ENCODE results near the gene SRXN1.

SRXN1 gene

GRCh38 chr20:602111-602970, 50.7 kb downstream of the SRXN1 start:
- no peak for DNase-seq

DNA sequence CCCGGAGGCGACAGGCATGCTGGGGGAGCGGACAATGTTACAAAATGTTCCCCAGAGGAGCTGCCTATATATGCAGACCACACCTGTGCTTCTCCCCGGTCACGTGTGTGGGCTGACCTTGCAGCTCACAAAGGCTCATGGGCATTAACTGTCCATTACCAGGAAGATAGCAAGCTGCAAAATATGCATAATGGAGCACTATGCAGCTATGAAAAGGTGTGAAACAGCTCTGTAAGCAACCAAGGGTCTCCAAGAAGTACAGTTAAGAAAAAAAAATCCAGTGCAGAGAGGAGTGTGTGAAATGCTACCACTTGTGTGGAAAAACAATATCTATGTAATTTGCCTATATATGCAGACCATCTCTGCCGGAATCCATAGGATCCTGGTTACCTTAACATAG, 52.3 kb downstream of the SRXN1 start:
- no peak for DNase-seq

DNA sequence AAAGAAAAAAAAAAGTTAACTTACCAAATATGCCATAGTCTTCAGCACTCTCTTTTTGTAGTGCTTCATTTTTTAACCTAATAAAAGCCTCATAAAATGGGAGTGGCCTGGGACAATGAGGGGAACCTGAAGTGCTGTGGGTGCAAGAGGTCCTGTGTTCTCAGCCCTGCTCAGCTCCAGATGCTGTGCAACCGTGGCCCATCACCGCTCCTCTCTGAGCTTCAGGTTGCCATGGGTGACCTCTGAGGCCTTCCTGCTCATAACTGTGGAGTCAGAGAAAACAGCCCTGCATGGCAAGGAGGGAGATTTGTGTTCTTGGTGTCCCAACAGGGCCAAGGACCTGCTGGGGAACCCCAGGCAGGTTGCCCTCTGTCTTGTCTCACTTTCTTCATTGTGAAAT, 52.9 kb downstream of the SRXN1 start:
- DNase-seq = no peak

DNA sequence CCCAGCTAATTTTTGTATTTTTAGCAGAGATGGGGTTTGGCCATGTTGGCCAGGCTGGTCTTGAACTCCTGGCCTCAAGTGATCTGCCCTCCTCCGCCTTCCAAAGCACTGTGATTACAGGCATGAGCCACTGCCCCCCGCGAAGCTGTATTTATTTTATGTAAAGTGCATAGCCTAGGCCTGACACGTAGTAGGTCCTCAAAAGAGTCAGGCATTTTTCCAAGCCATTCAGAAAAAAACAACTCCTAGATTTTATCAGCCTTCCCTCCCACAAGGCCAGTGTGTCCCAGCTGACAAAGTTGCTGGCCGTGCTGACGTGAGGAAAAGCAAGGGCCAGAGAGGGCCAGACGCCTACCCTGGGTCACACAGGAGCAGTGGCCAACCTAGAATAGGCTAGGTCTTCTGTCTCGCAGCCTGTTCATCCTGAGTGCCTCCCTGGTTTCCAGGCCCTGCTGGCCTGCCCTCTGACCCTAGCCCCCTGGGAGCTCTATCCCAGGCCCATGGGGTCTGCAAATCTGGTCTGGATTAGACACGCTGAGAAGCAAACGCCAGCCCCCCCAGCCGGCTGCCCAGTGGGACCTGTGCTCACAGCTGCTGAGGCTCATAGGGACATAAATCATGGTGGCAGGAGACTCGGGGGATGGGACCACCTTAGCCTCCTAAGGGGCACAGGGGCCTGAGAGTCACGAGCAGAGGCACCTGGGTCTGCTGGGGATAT, 54.7 kb downstream of the SRXN1 start:
- DNase-seq = no peak

DNA sequence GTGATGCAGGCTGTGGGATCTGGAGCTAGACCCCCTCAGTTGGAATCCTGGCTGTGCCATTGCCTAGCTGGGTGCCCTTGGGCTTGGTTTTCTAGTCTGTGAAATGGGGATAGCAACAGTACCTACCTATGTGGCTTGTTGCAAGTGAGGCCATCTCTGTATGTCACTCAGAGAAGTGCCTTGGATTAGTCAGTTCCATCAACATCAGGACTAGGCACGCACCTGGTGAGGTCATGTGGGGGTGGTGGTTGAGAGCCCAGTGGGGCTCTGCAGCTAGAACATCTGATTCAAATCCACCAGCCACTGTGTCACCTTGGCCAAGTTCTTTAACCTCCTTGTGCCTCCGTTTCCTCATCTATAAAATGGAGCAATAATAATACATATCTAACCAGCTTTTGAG, 55.4 kb downstream of the SRXN1 start:
- DNase-seq = no peak
